GM12878 (cell line): ENCODE measurements around the gene SENP1. TPM values are rescaled to one million over a fixed set of nuclear protein-coding genes. Genes with fewer than 3 reads are reported as not detected.

Source experiments
- ATAC-seq: fragments of 200-7000 bp; cut with Tn5 transposase; 3 replicates; pipeline ENCODE4 v1.9.1; 2020; ENCODE audit warnings: mild to moderate bottlenecking, moderate library complexity
- BruUV-seq: library from RNA; stranded (reverse); fragments of 400-500 nt; replicated peaks from 2 replicates; lab custom pipeline; 2021; lab: Mats Ljungman, UMichigan
- CTCF ChIA-PET: fragments of 300-600 bp; sonication (Branson Sonifier 250); formaldehyde crosslinking; extraction: SDS; loops from one replicate; lab custom pipeline; 2021; ENCODE audit warnings: inconsistent platforms; lab: Yijun Ruan, JAX
- POLR2A ChIA-PET: fragments of 350-600 bp; formaldehyde crosslinking; extraction: SDS; loops from one replicate; lab custom pipeline; 2021; ENCODE audit warnings: inconsistent platforms; lab: Charles Lee
- RAD21 ChIA-PET: fragments of 300-600 bp; sonication (Branson Sonifier 250); formaldehyde crosslinking; loops from one replicate; lab custom pipeline; 2023; ENCODE audit warnings: antibody characterized with exemption; ENCODE audit not compliant: unreplicated experiment; lab: Charles Lee
- SMC1A ChIA-PET: fragments of 300-600 bp; sonication (Branson Sonifier 250); formaldehyde crosslinking; loops from one replicate; lab custom pipeline; 2023; ENCODE audit not compliant: unreplicated experiment, uncharacterized antibody; lab: Charles Lee
- DNase-seq: peaks from one replicate; pipeline ENCODE4 v3.0.0-alpha.2; 2011; ENCODE audit warnings: low read depth, low spot score
- FAIRE-seq: peaks from 3 replicates; lab custom pipeline; 2011; peaks lifted over from hg19 to GRCh38; lab: Jason Lieb, UNC
- H2AFZ ChIP-seq: 2 replicates; pipeline ENCODE4 v1.6.0; 2011; ENCODE audit warnings: low read depth, low read length, control low read depth; ENCODE audit not compliant: control insufficient read depth
- H3K27ac ChIP-seq: 2 replicates; pipeline ENCODE4 v1.5.1; 2011; ENCODE audit warnings: control low read depth; ENCODE audit not compliant: control insufficient read depth, insufficient read depth
- H3K27me3 ChIP-seq, 2 experiments: replicated peaks in 1 of 2; 2 replicates each; pipeline versions ENCODE4 v1.6.0 to v1.6.1; 2011; ENCODE audit warnings: low read length in 1 of 2; ENCODE audit not compliant: control insufficient read depth in 2 of 2, insufficient read depth in 2 of 2
- H3K36me3 ChIP-seq, 2 experiments: 2 replicates each; pipeline ENCODE4 v1.5.1; 2011; ENCODE audit warnings: low read length in 1 of 2; ENCODE audit not compliant: control insufficient read depth in 2 of 2, insufficient read depth in 2 of 2
- H3K4me1 ChIP-seq: 2 replicates; pipeline ENCODE4 v1.6.1; 2011; ENCODE audit warnings: mild to moderate bottlenecking, low read length, moderate library complexity, mixed read lengths; ENCODE audit not compliant: control insufficient read depth, insufficient read depth
- H3K4me2 ChIP-seq: 2 replicates; pipeline ENCODE4 v1.6.0; 2011; ENCODE audit warnings: control low read depth; ENCODE audit not compliant: control insufficient read depth, insufficient read depth
- H3K4me3 ChIP-seq: fragments of 200-600 bp; sonication (generic); 2 replicates; pipeline ENCODE4 v1.5.1; 2016
- H3K79me2 ChIP-seq: 2 replicates; pipeline ENCODE4 v1.6.0; 2011; ENCODE audit warnings: low read length; ENCODE audit not compliant: control insufficient read depth, insufficient read depth
- H3K9ac ChIP-seq: 2 replicates; pipeline ENCODE4 v1.8.0; 2011; ENCODE audit warnings: low read length, control low read depth, mixed read lengths; ENCODE audit not compliant: control insufficient read depth, insufficient read depth
- H3K9me3 ChIP-seq: replicated peaks from 3 replicates; pipeline ENCODE4 v1.5.1; 2011; ENCODE audit warnings: mild to moderate bottlenecking, low read length; ENCODE audit not compliant: control insufficient read depth, insufficient read depth
- H4K20me1 ChIP-seq: 2 replicates; pipeline ENCODE4 v1.6.0; 2011; ENCODE audit not compliant: control insufficient read depth, insufficient read depth
- CBX5 ChIP-seq: sonication (generic); IDR thresholded peaks from 2 replicates; pipeline ENCODE4 v1.6.1; 2016; ENCODE audit warnings: low read depth, moderate library complexity, mild to moderate bottlenecking, inconsistent platforms
- CEBPB ChIP-seq, 2 experiments: fragments of 150-350 bp in 1 of 2; IDR thresholded peaks; 2 replicates each; pipeline ENCODE4 v1.6.1; 2012 to 2014; ENCODE audit warnings: low read depth in 2 of 2, low read length in 2 of 2, borderline replicate concordance in 1 of 2, inconsistent platforms in 1 of 2
- FOXM1 ChIP-seq: IDR thresholded peaks from 2 replicates; pipeline ENCODE4 v1.6.1; 2012; ENCODE audit warnings: low read depth, mild to moderate bottlenecking, inconsistent platforms, low read length, moderate library complexity
- IRF4 ChIP-seq: IDR thresholded peaks from 2 replicates; pipeline ENCODE4 v1.6.1; 2011; ENCODE audit warnings: low read depth, low read length
- KDM1A ChIP-seq: fragments of 200-600 bp; sonication (generic); IDR thresholded peaks from 2 replicates; pipeline ENCODE4 v1.6.1; 2016; ENCODE audit warnings: borderline replicate concordance
- MAX ChIP-seq: IDR thresholded peaks from 2 replicates; pipeline ENCODE4 v1.6.1; 2012; ENCODE audit warnings: low read depth, low read length, improper control_type of control experiment
- POU2F2 ChIP-seq: IDR thresholded peaks from 3 replicates; pipeline ENCODE4 v1.6.1; 2011; ENCODE audit warnings: low read depth, mild to moderate bottlenecking, low read length, borderline replicate concordance
- RAD51 ChIP-seq: fragments of 450-650 bp; IDR thresholded peaks from 2 replicates; pipeline ENCODE4 v1.6.1; 2016; ENCODE audit warnings: moderate library complexity, mild to moderate bottlenecking, inconsistent platforms
- TCF12 ChIP-seq: IDR thresholded peaks from 2 replicates; pipeline ENCODE4 v1.6.1; 2011; ENCODE audit warnings: low read depth, mild to moderate bottlenecking, low read length
- TCF3 ChIP-seq: IDR thresholded peaks from 2 replicates; pipeline ENCODE4 v1.6.1; 2012; ENCODE audit warnings: low read depth, mild to moderate bottlenecking, low read length, borderline replicate concordance; ENCODE audit not compliant: insufficient read depth
- ZBTB40 ChIP-seq: fragments of 450-650 bp; IDR thresholded peaks from 2 replicates; pipeline ENCODE4 v1.6.1; 2016; ENCODE audit warnings: mild to moderate bottlenecking, moderate library complexity, borderline replicate concordance
- WGBS: methylation state at CpG from one replicate; pipeline ENCODE4 v1.1.6; 2016; ENCODE audit warnings: low lambda C conversion rate; ENCODE audit not compliant: insufficient replicate concordance, insufficient coverage; ENCODE audit errors: missing lambda C conversion rate; 5-methylcytosine and 5-hydroxymethylcytosine counted together
- in situ Hi-C: fragments of 300-500 bp; cut with MboI; formaldehyde crosslinking; loops from 9 replicates; pipeline ENCODE4 v1.14.3; 2018; ENCODE audit warnings: mixed read lengths
- intact Hi-C: fragments of 100-400 bp; cut with micrococcal nuclease; formaldehyde crosslinking; loops from one replicate; pipeline ENCODE4 v1.14.2; 2022; ENCODE audit not compliant: unreplicated experiment
- polyA plus RNA-seq, 11 experiments: library from polyadenylated mRNA; depleted of rRNA in 4 of 11; unstranded in 6 of 11; stranded (reverse) in 5 of 11; fragments of >200 nt; fragmentation: Nextera tagmentation in 4 of 11; fragmentation: Illumina TruSeq in 1 of 11; extraction: Ambion mirVana in 4 of 11; extraction: Trizol in 1 of 11; gene quantifications; 1 replicate in 1 of 11; 2 replicates in 10 of 11; pipeline versions ENCODE4 v1.2.1 to v1.2.3, GENCODE V29; 2011 to 2016; ENCODE audit warnings: inconsistent platforms in 2 of 11, missing spikeins in 2 of 11, low read depth in 1 of 11
- total RNA-seq, 4 experiments: library from RNA; depleted of rRNA in 3 of 4; stranded (reverse); fragments of >200 nt in 3 of 4; fragmentation: Illumina TruSeq in 1 of 4; extraction: Trizol in 1 of 4; gene quantifications; 2 replicates each; pipeline versions ENCODE4 v1.2.1 to v1.2.3, GENCODE V29; 2013 to 2021

Gene SENP1
- total and polyA plus RNA-seq, 10 of the 15 experiments (the other 5 are each of a cell fraction or from before 2014, with no cell fraction given), result 8.1 to 52.4 (median 26.1) TPM

DNA sequence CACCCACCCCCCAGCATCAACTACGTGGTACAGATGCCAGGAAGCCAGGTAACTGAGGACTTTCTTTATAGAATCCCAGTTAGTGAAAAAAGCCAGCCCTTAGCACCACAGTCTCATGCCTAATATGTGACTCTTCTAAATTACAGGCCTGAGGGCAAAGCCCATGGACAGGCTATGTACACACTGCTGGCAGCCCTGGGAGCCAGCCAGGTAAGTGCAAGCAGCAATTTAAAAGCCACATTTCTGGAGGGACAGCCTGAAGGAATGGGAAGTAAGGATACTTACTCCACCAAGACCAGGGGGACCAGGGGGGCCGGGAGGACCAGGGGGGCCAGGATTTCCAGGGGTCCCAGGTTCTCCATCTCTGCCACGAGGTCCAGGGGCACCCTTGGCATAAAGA lies 108.6 kb downstream of the SENP1 start:
- FAIRE-seq, result no peak
- Histone ChIP-seq H3K36me3 (no peaks in the 10 kb centered on the region), H3K4me3 (no peak overlapping the region), H3K79me2 (no peaks in the 10 kb centered on the region), H3K27ac (no peak overlapping the region), H3K4me1 (no peaks in the 10 kb centered on the region), H3K4me2 (no peak overlapping the region), H3K27me3 (peaks cover 7 to 11% of the 10 kb centered on the region in 2 experiments; a peak in 3 of 4 replicates), H3K9ac (no peak overlapping the region), H3K9me3 (no peaks in the 10 kb centered on the region), H4K20me1 (no peaks in the 10 kb centered on the region), H2AFZ (no peak overlapping the region)
- intact Hi-C loops (no loop called here), in situ Hi-C loops (no loop called here)
- SMC1A ChIA-PET, result no interaction called here
- TF ChIP-seq KDM1A (no peak), FOXM1 (no peak), TCF3 (no peak), POU2F2 (no peak), TCF12 (no peak), ZBTB40 (no peak), IRF4 (no peak), CEBPB (IDR thresholded peaks at IDR 0.05; ENCODE audit: borderline replicate concordance in 1 of 2, low read depth in 2 of 2, low read length in 2 of 2) (no peak), MAX (no peak), RAD51 (no peak), CBX5 (no peak)
- CTCF ChIA-PET, result no interaction called here
- ATAC-seq, result no peak
- 2% methylated on average over 3 of the region's 3 CpGs for WGBS
- BruUV-seq, result no TSS peak
- POLR2A ChIA-PET, result no interaction called here
- DNase-seq, result no peak
- RAD21 ChIA-PET, result no interaction called here
